ENCODE measurements around the gene MOG.
"Not testable (repeated sequence)": the region's sequence is repeated elsewhere in the genome, so short reads cannot be mapped to it uniquely, and the experiment has no call there.

GRCh38 chr6:29672116-29672515 lies 15.2 kb downstream of the MOG start:
- TF ChIP-seq CTCF (conservative IDR thresholded peaks at IDR 0.05); ZFX (IDR thresholded peaks at IDR 0.05): not testable (repeated sequence)

All from C4-2B (cell line).